ENCODE measurements around the gene POLE.

Gene POLE

DNA sequence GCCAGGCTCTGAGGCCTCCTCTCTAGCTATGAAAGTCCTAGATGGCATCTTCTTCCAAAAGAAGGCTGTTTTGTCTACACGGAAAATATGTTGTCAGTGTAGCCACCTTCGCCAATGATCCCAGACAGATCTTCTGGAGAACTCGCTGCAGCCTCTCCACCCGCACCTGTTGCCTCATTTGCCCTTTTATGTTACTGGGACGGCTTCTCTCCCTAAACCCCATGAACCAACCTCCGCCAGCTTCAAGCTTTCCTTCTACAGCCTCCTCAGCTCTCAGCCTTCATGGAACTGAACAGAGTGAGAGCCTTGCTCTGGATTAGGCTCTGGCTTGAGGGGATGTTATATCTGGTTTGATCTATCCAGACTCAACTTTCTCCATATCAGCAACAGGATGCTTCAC lies 57.8 kb downstream of the POLE start:
- DNase-seq, result no peak

DNA sequence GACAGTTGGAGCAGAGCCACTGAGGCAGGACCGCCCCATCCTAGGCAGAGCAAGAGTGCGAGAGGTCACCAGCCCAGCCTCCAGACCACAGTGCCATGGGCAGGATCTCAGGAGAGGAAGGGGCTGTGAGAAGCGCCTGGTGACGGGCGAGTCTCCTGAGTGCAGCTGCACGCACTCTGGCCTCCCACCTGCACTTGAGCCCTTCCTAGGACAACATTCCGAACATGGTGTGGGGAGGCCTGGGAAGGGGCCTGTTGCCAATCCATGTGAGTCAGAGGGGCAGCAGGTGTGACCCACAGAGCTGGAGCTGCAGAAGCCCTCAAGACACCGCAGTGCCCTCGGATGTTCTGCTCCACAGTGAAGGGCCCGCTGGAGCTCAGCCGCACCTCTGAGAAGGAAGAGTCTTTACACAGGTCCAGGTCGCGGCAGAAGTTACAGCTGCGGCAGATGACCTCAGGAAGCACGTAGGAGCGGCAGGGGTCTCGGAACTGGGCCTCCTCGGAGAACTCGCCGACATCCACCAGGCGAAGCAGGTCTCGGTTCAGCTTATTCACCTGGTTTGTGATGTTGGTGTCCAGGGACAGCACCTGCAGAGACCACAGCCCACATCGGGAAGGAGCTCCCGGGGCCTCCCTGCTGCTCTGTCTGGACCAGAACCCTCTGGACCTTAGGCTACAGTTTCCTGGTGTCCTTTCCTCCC lies 61.3 kb downstream of the POLE start:
- no peak for DNase-seq

- DNase-seq, result no peak
Measured at GRCh38 chr12:132624910-132625630, 62.1 kb downstream of the POLE start.

- DNase-seq, result no peak
Measured at GRCh38 chr12:132624186-132624855, 62.8 kb downstream of the POLE start.

DNA sequence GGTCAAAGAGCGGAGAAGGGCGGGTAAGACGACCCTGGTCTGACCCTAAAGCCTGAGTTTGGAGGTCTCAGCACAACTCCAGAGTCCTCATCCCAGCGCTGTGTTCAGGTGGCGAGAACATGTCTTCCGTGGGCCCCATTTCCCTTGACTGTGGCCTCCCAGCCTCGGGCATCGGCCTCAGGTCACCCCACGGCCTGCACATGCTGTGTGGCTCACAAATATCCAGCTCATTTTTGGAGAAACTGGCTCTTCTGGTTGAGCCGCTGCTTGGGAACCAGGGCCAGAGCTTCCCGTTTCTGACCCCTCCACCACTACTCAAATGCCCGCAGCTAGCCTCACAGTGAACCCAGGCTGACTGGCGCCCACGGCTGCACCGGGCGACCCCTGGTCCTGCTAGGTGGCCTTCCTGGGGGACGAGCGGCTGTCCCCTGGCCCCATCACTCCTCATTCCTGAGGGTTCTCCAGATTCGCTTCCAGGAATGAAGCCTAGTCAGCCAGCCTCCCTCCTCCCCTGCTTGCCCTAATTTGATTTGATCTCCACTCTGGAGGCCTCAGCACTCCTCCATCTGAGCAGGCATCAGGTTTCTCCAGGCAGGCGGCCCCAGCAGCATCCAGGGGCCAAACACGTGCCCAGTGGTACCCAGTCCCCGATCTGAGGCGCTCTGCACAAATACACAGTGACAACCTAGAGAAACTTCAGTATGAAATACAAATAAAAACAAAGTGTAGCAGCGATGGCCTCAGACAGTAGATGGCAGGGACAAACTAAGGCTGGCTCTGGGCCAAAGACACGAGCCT lies 63.9 kb downstream of the POLE start:
- DNase-seq, result no peak

GRCh38 chr12:132622437-132623071 lies 64.6 kb downstream of the POLE start:
- no peak for DNase-seq

DNA sequence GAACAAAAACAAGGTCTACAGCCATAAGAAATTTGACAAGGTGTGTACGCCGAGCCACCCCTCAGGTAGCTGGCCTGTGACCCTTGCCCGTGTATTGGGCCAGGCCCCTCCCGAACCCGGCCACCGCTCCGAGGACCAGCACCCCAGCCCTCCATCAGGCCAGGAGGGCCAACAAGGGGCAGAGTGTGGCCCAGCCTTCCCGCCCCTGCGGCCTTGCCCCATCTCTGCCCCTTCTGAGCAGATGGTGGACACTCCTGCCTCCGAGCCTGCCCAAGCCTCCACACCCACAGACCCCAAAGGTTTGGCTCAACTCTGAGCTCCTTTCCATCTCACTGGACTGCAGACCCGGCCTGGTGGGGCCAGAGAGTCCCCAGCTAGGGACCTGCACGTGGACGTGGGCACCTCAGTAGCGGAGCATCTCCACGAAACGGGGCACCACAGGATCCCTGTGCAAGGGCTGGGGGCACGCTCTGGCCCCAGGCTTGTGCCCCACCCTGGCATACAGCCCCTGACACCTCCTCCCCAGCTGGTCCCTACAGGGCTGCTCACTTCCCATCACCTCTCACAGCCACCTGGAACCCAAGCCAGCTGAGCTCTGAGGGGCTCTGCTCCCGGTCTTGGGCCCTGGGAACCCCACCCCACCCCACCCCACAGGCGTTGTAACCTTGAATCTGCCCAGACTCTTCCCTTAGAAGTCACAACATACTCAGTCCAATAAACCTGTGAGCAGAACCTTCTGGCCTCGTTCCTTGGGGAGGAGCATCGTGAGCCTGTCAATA lies 65.3 kb downstream of the POLE start:
- DNase-seq, result no peak

- DNase-seq, result no peak
Measured at GRCh38 chr12:132620899-132621656, 66.1 kb downstream of the POLE start.

- no peak for DNase-seq
Measured at GRCh38 chr12:132620113-132620898, 66.8 kb downstream of the POLE start.

DNA sequence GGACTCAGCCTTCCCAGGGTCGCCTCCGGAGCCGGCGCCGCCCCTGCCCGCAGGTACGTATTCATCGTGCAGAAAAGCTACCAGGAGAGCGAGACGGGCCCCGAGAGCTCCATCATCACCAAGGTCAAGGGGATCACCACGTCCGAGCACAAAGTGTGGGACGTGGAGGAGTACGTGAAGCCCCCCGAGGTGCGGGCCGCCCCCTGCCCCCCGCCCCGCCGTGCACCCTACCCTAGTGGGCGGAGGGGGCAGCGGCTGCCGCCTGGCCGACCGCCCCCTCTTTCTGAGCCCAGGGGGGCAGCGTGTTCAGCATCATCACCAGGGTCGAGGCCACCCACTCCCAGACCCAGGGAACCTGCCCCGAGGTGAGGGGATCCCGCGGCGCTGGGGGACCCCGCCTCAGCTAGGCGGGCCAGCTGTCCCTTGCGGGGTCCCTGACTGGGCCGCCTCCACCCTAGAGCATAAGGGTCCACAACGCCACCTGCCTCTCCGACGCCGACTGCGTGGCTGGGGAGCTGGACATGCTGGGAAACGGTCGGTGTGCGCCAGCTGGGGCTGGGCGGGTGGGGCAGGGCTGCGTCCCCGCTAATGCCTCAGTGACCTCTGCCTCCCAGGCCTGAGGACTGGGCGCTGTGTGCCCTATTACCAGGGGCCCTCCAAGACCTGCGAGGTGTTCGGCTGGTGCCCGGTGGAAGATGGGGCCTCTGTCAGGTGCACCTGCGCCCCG lies 67.6 kb downstream of the POLE start:
- no peak for DNase-seq

GRCh38 chr12:132619071-132619385 lies 68.1 kb downstream of the POLE start:
- no peak for DNase-seq

DNA sequence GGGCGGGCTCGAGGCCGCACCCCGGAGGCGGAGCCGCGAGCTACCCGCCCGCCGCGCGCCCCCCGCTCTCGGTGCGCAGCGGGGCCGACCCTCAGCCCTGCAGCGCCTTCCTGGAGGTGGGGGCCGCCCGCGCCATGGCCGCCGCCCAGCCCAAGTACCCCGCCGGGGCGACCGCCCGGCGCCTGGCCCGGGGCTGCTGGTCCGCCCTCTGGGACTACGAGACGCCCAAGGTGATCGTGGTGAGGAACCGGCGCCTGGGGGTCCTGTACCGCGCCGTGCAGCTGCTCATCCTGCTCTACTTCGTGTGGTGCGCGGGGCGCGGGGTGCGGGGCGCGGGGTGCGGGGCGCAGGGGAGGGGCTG lies 68.5 kb downstream of the POLE start, which contains the start of gene P2RX2:
Gene P2RX2, plus strand, starts transcription at position 94 of the 361 bp plus-strand sequence. Its CDS starts 41 bp downstream, at position 135.
- DNase-seq, result no peak

DNA sequence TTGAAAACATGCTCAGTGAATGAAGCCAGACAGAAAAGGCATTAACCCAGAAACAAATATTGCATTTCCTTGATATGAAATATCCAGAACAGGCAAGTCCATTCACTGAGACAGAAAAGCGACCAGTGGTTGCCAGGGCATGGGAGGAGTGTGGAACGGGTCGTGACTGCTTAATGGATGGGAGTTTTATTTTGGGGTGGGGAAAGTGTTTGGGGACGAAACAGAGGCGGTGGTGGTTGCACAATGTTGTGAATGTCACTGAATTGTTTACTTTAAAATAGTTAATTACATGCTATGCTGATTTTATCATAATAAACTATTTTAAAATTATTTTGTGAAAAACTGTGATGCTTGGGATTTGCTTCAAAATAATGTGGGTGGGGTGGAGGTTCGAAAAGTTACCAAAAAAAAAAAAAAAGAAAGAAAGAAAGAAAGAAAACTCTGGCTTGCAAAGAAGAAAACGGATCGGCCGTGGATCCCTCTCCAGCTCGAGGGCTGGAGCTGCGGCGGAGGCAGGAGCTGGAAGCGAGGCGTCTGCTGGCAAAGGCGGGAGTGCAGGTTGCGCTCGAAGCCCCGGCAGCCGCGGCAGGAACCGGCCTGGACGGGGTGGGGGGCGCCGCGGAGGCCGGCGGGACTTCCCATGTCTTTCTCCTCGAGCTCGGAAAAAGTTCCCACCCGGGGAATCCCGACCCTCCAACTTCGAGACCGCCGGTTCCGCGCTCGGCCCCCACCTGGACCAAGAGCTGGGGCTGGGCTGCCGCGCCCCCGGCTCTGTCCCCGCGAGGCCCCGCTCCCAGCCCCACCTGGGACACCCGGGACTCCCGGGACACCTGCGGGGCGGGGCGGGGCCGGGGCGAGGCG lies 69.1 kb downstream of the POLE start:
- no peak for DNase-seq

GRCh38 chr12:132617135-132617701 lies 69.9 kb downstream of the POLE start:
- DNase-seq, result no peak

- DNase-seq, result no peak
Measured at GRCh38 chr12:132615579-132616038, 71.5 kb downstream of the POLE start.

GRCh38 chr12:132614861-132615578 lies 72.1 kb downstream of the POLE start:
- peak; percentile 77 for DNase-seq

GRCh38 chr12:132614029-132614428 lies 73.1 kb downstream of the POLE start:
- DNase-seq, result no peak

Measured in T-helper 9 cell (primary cell).